Esophagus squamous epithelium (tissue), 5 donors: Measurements from ENCODE around the gene PAQR8. TPM values are rescaled to one million over a fixed set of nuclear protein-coding genes. Genes with fewer than 3 reads are reported as not detected.

Experiments used
- DNase-seq: peaks from one replicate; lab custom pipeline; 2025; lab: John Stamatoyannopoulos, UW
- H3K27ac ChIP-seq, 4 donors: fragments of 200-600 bp; sonication (generic); one replicate each; pipeline ENCODE4 v1.5.1; 2016 to 2019; ENCODE audit warnings: mild to moderate bottlenecking in 1 of 4
- H3K27me3 ChIP-seq, 4 donors: fragments of 200-600 bp; sonication (generic); 1 replicate in 3 of 4; 2 replicates in 1 of 4; pipeline versions ENCODE4 v1.5.1 to v1.6.0; 2017 to 2021; ENCODE audit warnings: antibody characterized with exemption in 1 of 4
- H3K36me3 ChIP-seq, 3 donors: fragments of 200-600 bp; sonication (generic); one replicate each; pipeline ENCODE4 v1.5.1; 2016 to 2019
- H3K4me1 ChIP-seq, 3 donors: fragments of 200-600 bp; sonication (generic); one replicate each; pipeline ENCODE4 v1.5.1; 2017 to 2019
- H3K4me3 ChIP-seq, 4 donors: fragments of 200-600 bp; sonication (generic); 1 replicate in 3 of 4; 2 replicates in 1 of 4; pipeline ENCODE4 v1.5.1; 2016 to 2019; ENCODE audit warnings: mild to moderate bottlenecking in 2 of 4, moderate library complexity in 1 of 4
- H3K9me3 ChIP-seq, 3 donors: fragments of 200-600 bp; sonication (generic); one replicate each; pipeline ENCODE4 v1.5.1; 2016 to 2019
- CTCF ChIP-seq, 6 experiments: fragments of 450-650 bp in 4 of 6; fragments of 200-600 bp in 2 of 6; sonication (generic) in 2 of 6; IDR thresholded peaks; one replicate each; pipeline ENCODE4 v1.5.1; 2016 to 2019; ENCODE audit warnings: antibody characterized with exemption in 6 of 6, mild to moderate bottlenecking in 4 of 6, moderate library complexity in 4 of 6
- POLR2A ChIP-seq, 4 donors: fragments of 450-650 bp; IDR thresholded peaks; one replicate each; pipeline ENCODE4 v1.6.1; 2017; ENCODE audit warnings: antibody characterized with exemption in 4 of 4, mild to moderate bottlenecking in 4 of 4, moderate library complexity in 3 of 4
- WGBS, 2 donors: methylation state at CpG; one replicate each; pipeline ENCODE4 v1.1.5; 2018; 5-methylcytosine and 5-hydroxymethylcytosine counted together
- intact Hi-C: fragments of 100-400 bp; cut with DNase I; formaldehyde crosslinking; loops from one replicate; pipeline ENCODE4 v1.15.0; 2022
- total RNA-seq, 4 donors: library from RNA; depleted of rRNA; stranded (reverse); fragments of >200 nt; gene quantifications; one replicate each; pipeline ENCODE4 v1.1.0, GENCODE V29; 2016
- donor health status: DM: yes; HTN: yes; CAD: no.

Gene PAQR8
- total RNA-seq, 4 donors from 2014 or later, result 1.7 to 22.5 (median 11.5) TPM

- Histone ChIP-seq H3K27me3 (no peaks in the 10 kb centered on the region), H3K36me3 (no peaks in the 10 kb centered on the region), H3K4me1 (peaks cover 0 to 49% (median 0%) of the 10 kb centered on the region in 3 donors), H3K9me3 (no peaks in the 10 kb centered on the region), H3K27ac (peak overlapping the region in 3 of 4 donors; percentile 52 to 83 (median 69)), H3K4me3 (no peak overlapping the region)
- DNase-seq, result no peak
- 57 to 74% methylated on average over 5 of the region's 5 CpGs for WGBS, 2 donors
- intact Hi-C loops, result no loop called here
- TF ChIP-seq POLR2A (IDR thresholded peaks at IDR 0.05), result no peak
- TF ChIP-seq CTCF (IDR thresholded peaks at IDR 0.05), result no peak
These were observed 24.2 kb upstream of the PAQR8 start for GRCh38 chr6:52337633-52338290.

GRCh38 chr6:52340603-52340880 is 21.4 kb upstream of the PAQR8 start:
- Histone ChIP-seq H3K27ac (peak overlapping the region in 1 of 4 donors; percentile 27), H3K4me3 (no peak overlapping the region), H3K36me3 (no peaks in the 10 kb centered on the region), H3K4me1 (peaks cover 0 to 33% (median 0%) of the 10 kb centered on the region in 3 donors), H3K9me3 (no peaks in the 10 kb centered on the region), H3K27me3 (no peaks in the 10 kb centered on the region)
- intact Hi-C loops, result no loop called here
- no peak for TF ChIP-seq CTCF (IDR thresholded peaks at IDR 0.05)
- no peak for TF ChIP-seq POLR2A (IDR thresholded peaks at IDR 0.05)
- no peak for DNase-seq

GRCh38 chr6:52341561-52342260 is 20.2 kb upstream of the PAQR8 start:
- H3K27me3 ChIP-seq, result no peaks in the 10 kb centered on the region
- 47 to 72% methylated on average over 2 of the region's 2 CpGs for WGBS, 2 donors
- H3K9me3 ChIP-seq, result no peaks in the 10 kb centered on the region
- DNase-seq, result no peak
- peak overlapping the region in 1 of 4 donors; percentile 7 for H3K27ac ChIP-seq
- intact Hi-C loops, result no loop called here
- H3K4me3 ChIP-seq, result no peak overlapping the region
- no peak for TF ChIP-seq POLR2A (IDR thresholded peaks at IDR 0.05)
- peaks cover 0 to 27% (median 0%) of the 10 kb centered on the region in 3 donors for H3K4me1 ChIP-seq
- no peaks in the 10 kb centered on the region for H3K36me3 ChIP-seq

GRCh38 chr6:52345311-52345710 is 16.6 kb upstream of the PAQR8 start:
- intact Hi-C loops, result no loop called here
- 80 to 93% methylated on average over 1 of the region's 1 CpG for WGBS, 2 donors
- H3K4me3 ChIP-seq, result no peak overlapping the region
- peaks cover 0 to 15% (median 0%) of the 10 kb centered on the region in 3 donors for H3K4me1 ChIP-seq
- no peaks in the 10 kb centered on the region for H3K9me3 ChIP-seq
- DNase-seq, result no peak
- H3K27me3 ChIP-seq, result no peaks in the 10 kb centered on the region
- H3K27ac ChIP-seq, result no peak overlapping the region
- no peaks in the 10 kb centered on the region for H3K36me3 ChIP-seq
- no peak for TF ChIP-seq POLR2A (IDR thresholded peaks at IDR 0.05)

- no peak for DNase-seq
- 21 to 29% methylated on average over 2 of the region's 2 CpGs for WGBS, 2 donors
- no peak for TF ChIP-seq POLR2A (IDR thresholded peaks at IDR 0.05)
- TF ChIP-seq CTCF (IDR thresholded peaks at IDR 0.05), result no peak
- Histone ChIP-seq H3K36me3 (no peaks in the 10 kb centered on the region), H3K27me3 (no peaks in the 10 kb centered on the region), H3K4me3 (no peak overlapping the region), H3K27ac (no peak overlapping the region), H3K9me3 (no peaks in the 10 kb centered on the region), H3K4me1 (peaks cover 0 to 16% (median 0%) of the 10 kb centered on the region in 3 donors)
- intact Hi-C loops, result no loop called here
These were observed 15.4 kb upstream of the PAQR8 start for GRCh38 chr6:52346503-52346902.

GRCh38 chr6:52347818-52348217 is 14.1 kb upstream of the PAQR8 start:
- H3K36me3 ChIP-seq, result no peaks in the 10 kb centered on the region
- no peak overlapping the region for H3K4me3 ChIP-seq
- TF ChIP-seq POLR2A (IDR thresholded peaks at IDR 0.05) (no peak), CTCF (IDR thresholded peaks at IDR 0.05) (no peak)
- peaks cover 2 to 29% (median 4%) of the 10 kb centered on the region in 3 donors for H3K4me1 ChIP-seq
- WGBS, 2 donors, result 85 to 87% methylated on average over 1 of the region's 1 CpG
- no peaks in the 10 kb centered on the region for H3K27me3 ChIP-seq
- intact Hi-C loops, result no loop called here
- H3K27ac ChIP-seq, result no peak overlapping the region
- DNase-seq, result no peak
- H3K9me3 ChIP-seq, result no peaks in the 10 kb centered on the region
